HEK293 (cell line): ENCODE measurements around the gene CFAP44.

Experiments
- CTCF ChIA-PET: fragments of 350-600 bp; formaldehyde crosslinking; extraction: SDS; loops from one replicate; lab custom pipeline; 2021; ENCODE audit warnings: antibody characterized with exemption; lab: Yijun Ruan, JAX
- POLR2A ChIA-PET: fragments of 300-600 bp; formaldehyde crosslinking; extraction: SDS; loops from one replicate; lab custom pipeline; 2020; ENCODE audit warnings: antibody characterized with exemption, inconsistent platforms; lab: Yijun Ruan, JAX
- H3K27ac ChIP-seq: fragments of 200-500 bp; sonication (Bioruptor generic); 2 replicates; pipeline ENCODE4 v1.5.1; 2014; ENCODE audit warnings: low read depth, low read length, control low read depth, inconsistent platforms; ENCODE audit errors: extremely low read depth
- H3K36me3 ChIP-seq, 2 experiments: fragments of 200-500 bp in 1 of 2; sonication (Bioruptor generic) in 1 of 2; 1 replicate in 1 of 2; 2 replicates in 1 of 2; pipeline ENCODE4 v1.5.1; 2014 to 2017; ENCODE audit warnings: inconsistent platforms in 2 of 2, low read length in 2 of 2; ENCODE audit not compliant: control insufficient read depth in 2 of 2, insufficient read depth in 1 of 2
- H3K4me1 ChIP-seq: fragments of 200-500 bp; sonication (Bioruptor generic); 2 replicates; pipeline ENCODE4 v1.5.1; 2014; ENCODE audit warnings: mild to moderate bottlenecking, low read length, inconsistent platforms; ENCODE audit not compliant: control insufficient read depth, insufficient read depth
- H3K4me3 ChIP-seq: 2 replicates; pipeline ENCODE4 v1.5.1; 2011; ENCODE audit warnings: low read depth, mild to moderate bottlenecking, control low read depth, low read length, moderate library complexity
- H3K9me3 ChIP-seq: fragments of 200-500 bp; sonication (Bioruptor generic); 2 replicates; pipeline ENCODE4 v1.5.1; 2014; ENCODE audit warnings: low read depth, low read length, inconsistent platforms; ENCODE audit not compliant: control insufficient read depth, insufficient read depth
- GLI2 ChIP-seq: fragments of 450-650 bp; formaldehyde crosslinking; IDR thresholded peaks from 2 replicates; pipeline ENCODE4; 2017; ENCODE audit warnings: missing biosample characterization, missing genetic modification characterization, low read depth, borderline replicate concordance
- PRDM6 ChIP-seq: fragments of 450-650 bp; formaldehyde crosslinking; IDR thresholded peaks from 2 replicates; pipeline ENCODE4 v1.5.1; 2017; ENCODE audit warnings: missing biosample characterization, missing genetic modification characterization
- ZBTB26 ChIP-seq: fragments of 450-650 bp; formaldehyde crosslinking; optimal IDR thresholded peaks from 2 replicates; pipeline ENCODE3; 2016; ENCODE audit warnings: missing biosample characterization, mild to moderate bottlenecking, missing genetic modification characterization
- ZFP41 ChIP-seq: fragments of 450-650 bp; formaldehyde crosslinking; IDR thresholded peaks from 2 replicates; pipeline ENCODE4 v1.5.1; 2016; ENCODE audit warnings: missing biosample characterization, missing genetic modification characterization, borderline replicate concordance
- ZNF169 ChIP-seq: fragments of 450-650 bp; formaldehyde crosslinking; IDR thresholded peaks from 2 replicates; pipeline ENCODE4 v1.5.1; 2016; ENCODE audit warnings: missing biosample characterization, missing genetic modification characterization
- ZNF175 ChIP-seq: fragments of 450-650 bp; formaldehyde crosslinking; IDR thresholded peaks from 2 replicates; pipeline ENCODE4 v1.5.1; 2016; ENCODE audit warnings: missing biosample characterization, missing genetic modification characterization
- ZNF266 ChIP-seq: fragments of 450-650 bp; formaldehyde crosslinking; IDR thresholded peaks from 2 replicates; pipeline ENCODE4 v1.5.1; 2016; ENCODE audit warnings: missing biosample characterization, missing genetic modification characterization, low read depth
- ZNF391 ChIP-seq: fragments of 450-650 bp; formaldehyde crosslinking; IDR thresholded peaks from 2 replicates; pipeline ENCODE4 v1.5.1; 2016; ENCODE audit warnings: low read depth, missing biosample characterization, missing genetic modification characterization, borderline replicate concordance
- ZNF513 ChIP-seq: fragments of 450-650 bp; IDR thresholded peaks from 2 replicates; pipeline ENCODE4 v1.5.1; 2018; ENCODE audit warnings: missing biosample characterization, missing genetic modification characterization
- ZNF544 ChIP-seq: fragments of 450-650 bp; formaldehyde crosslinking; IDR thresholded peaks from 2 replicates; pipeline ENCODE4 v1.5.0; 2017; ENCODE audit warnings: missing biosample characterization, missing genetic modification characterization
- ZNF549 ChIP-seq: fragments of 450-650 bp; IDR thresholded peaks from 2 replicates; pipeline ENCODE4 v1.5.1; 2018; ENCODE audit warnings: missing biosample characterization, missing genetic modification characterization, mild to moderate bottlenecking, inconsistent platforms, moderate library complexity
- ZNF624 ChIP-seq: fragments of 450-650 bp; formaldehyde crosslinking; IDR thresholded peaks from 2 replicates; pipeline ENCODE4 v1.5.1; 2017; ENCODE audit warnings: missing biosample characterization, missing genetic modification characterization
- ZNF626 ChIP-seq: fragments of 450-650 bp; sonication (Bioruptor Pico); formaldehyde crosslinking; IDR thresholded peaks from 2 replicates; pipeline ENCODE4 v1.5.1; 2018; ENCODE audit warnings: missing biosample characterization, missing genetic modification characterization, inconsistent platforms
- ZSCAN23 ChIP-seq: fragments of 450-650 bp; formaldehyde crosslinking; IDR thresholded peaks from 2 replicates; pipeline ENCODE4 v1.5.1; 2016; ENCODE audit warnings: missing biosample characterization, missing genetic modification characterization
- ZSCAN30 ChIP-seq: fragments of 450-650 bp; IDR thresholded peaks from 2 replicates; pipeline ENCODE4 v1.5.1; 2018; ENCODE audit warnings: missing biosample characterization, mild to moderate bottlenecking, missing genetic modification characterization, moderate library complexity
- TF ChIP-seq, protein P1 (sequence below): fragments of 450-650 bp; formaldehyde crosslinking; IDR thresholded peaks from 2 replicates; pipeline ENCODE4 v1.5.1; 2016; ENCODE audit warnings: missing biosample characterization, missing genetic modification characterization
- TF ChIP-seq, protein P2 (sequence below): fragments of 450-650 bp; formaldehyde crosslinking; IDR thresholded peaks from 2 replicates; pipeline ENCODE4 v1.5.1; 2016; ENCODE audit warnings: missing biosample characterization, missing genetic modification characterization
- TF ChIP-seq, protein P3 (sequence below): fragments of 450-650 bp; formaldehyde crosslinking; IDR thresholded peaks from 2 replicates; pipeline ENCODE4 v1.5.1; 2016; ENCODE audit warnings: missing biosample characterization, missing genetic modification characterization
- TF ChIP-seq, protein P4 (sequence below): fragments of 450-650 bp; formaldehyde crosslinking; IDR thresholded peaks from 2 replicates; pipeline ENCODE4 v1.5.1; 2016; ENCODE audit warnings: missing biosample characterization, missing genetic modification characterization
- TF ChIP-seq, protein P5 (sequence below): fragments of 450-650 bp; formaldehyde crosslinking; IDR thresholded peaks from 2 replicates; pipeline ENCODE4 v1.5.1; 2017; ENCODE audit warnings: missing biosample characterization, missing genetic modification characterization

Gene CFAP44

GRCh38 chr3:113405180-113405579 is 36.1 kb downstream of the CFAP44 start (continued):
- TF ChIP-seq, protein P1, sequence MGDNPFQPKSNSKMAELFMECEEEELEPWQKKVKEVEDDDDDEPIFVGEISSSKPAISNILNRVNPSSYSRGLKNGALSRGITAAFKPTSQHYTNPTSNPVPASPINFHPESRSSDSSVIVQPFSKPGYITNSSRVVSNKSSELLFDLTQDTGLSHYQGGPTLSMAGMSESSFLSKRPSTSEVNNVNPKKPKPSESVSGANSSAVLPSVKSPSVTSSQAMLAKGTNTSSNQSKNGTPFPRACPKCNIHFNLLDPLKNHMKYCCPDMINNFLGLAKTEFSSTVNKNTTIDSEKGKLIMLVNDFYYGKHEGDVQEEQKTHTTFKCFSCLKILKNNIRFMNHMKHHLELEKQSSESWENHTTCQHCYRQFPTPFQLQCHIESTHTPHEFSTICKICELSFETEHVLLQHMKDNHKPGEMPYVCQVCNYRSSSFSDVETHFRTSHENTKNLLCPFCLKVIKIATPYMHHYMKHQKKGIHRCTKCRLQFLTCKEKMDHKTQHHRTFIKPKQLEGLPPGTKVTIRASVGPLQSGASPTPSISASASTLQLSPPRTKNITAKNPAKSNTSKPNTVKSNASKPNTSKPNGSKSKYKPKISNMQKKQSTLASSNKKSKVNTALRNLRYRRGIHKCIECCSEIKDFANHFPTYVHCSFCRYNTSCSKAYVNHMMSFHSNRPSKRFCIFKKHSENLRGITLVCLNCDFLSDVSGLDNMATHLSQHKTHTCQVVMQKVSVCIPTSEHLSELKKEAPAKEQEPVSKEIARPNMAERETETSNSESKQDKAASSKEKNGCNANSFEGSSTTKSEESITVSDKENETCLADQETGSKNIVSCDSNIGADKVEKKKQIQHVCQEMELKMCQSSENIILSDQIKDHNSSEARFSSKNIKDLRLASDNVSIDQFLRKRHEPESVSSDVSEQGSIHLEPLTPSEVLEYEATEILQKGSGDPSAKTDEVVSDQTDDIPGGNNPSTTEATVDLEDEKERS (tag by site-specific recombination), result no peak
- TF ChIP-seq ZSCAN23 (tag by site-specific recombination) (no peak), ZNF544 (tag by site-specific recombination) (no peak), GLI2 (tag by site-specific recombination) (no peak), ZNF266 (tag by site-specific recombination) (no peak), ZNF549 (tag by site-specific recombination) (no peak), ZBTB26 (no peak), ZNF169 (tag by site-specific recombination) (no peak)
- TF ChIP-seq, protein P2, sequence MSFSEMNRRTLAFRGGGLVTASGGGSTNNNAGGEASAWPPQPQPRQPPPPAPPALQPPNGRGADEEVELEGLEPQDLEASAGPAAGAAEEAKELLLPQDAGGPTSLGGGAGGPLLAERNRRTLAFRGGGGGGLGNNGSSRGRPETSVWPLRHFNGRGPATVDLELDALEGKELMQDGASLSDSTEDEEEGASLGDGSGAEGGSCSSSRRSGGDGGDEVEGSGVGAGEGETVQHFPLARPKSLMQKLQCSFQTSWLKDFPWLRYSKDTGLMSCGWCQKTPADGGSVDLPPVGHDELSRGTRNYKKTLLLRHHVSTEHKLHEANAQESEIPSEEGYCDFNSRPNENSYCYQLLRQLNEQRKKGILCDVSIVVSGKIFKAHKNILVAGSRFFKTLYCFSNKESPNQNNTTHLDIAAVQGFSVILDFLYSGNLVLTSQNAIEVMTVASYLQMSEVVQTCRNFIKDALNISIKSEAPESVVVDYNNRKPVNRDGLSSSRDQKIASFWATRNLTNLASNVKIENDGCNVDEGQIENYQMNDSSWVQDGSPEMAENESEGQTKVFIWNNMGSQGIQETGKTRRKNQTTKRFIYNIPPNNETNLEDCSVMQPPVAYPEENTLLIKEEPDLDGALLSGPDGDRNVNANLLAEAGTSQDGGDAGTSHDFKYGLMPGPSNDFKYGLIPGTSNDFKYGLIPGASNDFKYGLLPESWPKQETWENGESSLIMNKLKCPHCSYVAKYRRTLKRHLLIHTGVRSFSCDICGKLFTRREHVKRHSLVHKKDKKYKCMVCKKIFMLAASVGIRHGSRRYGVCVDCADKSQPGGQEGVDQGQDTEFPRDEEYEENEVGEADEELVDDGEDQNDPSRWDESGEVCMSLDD, result no peak

DNA sequence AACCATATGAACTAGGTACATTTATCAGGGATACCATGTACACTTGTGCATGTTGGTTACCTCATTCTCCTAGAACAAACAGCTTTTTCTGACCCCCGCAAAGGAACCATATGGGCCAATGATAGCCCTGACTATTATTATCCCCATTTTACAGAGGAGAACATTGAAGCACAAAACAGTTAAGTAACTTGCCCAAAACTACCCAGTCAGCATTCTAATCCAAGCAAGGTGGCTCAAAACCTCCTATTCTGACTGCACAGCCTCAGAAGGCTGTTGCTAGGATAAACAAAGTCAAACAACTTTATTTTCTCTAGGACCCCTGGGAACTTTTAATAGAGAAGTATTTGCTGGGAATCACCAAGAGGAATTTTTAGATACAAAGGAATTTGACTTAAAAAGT is 36.7 kb downstream of the CFAP44 start:
- no peaks in the 10 kb centered on the region for H3K9me3 ChIP-seq
- no peak overlapping the region for H3K4me3 ChIP-seq
- no peak overlapping the region for H3K27ac ChIP-seq
- POLR2A ChIA-PET, result no interaction called here
- CTCF ChIA-PET, result no interaction called here
- H3K36me3 ChIP-seq, result peaks cover 0 to 28% of the 10 kb centered on the region in 2 experiments; a peak in 1 of 3 replicates
- H3K4me1 ChIP-seq, result no peaks in the 10 kb centered on the region
- no peak for TF ChIP-seq PRDM6 (tag by site-specific recombination)
- TF ChIP-seq ZNF513 (tag by site-specific recombination), result no peak
- no peak for TF ChIP-seq ZNF391
- TF ChIP-seq, protein P3, sequence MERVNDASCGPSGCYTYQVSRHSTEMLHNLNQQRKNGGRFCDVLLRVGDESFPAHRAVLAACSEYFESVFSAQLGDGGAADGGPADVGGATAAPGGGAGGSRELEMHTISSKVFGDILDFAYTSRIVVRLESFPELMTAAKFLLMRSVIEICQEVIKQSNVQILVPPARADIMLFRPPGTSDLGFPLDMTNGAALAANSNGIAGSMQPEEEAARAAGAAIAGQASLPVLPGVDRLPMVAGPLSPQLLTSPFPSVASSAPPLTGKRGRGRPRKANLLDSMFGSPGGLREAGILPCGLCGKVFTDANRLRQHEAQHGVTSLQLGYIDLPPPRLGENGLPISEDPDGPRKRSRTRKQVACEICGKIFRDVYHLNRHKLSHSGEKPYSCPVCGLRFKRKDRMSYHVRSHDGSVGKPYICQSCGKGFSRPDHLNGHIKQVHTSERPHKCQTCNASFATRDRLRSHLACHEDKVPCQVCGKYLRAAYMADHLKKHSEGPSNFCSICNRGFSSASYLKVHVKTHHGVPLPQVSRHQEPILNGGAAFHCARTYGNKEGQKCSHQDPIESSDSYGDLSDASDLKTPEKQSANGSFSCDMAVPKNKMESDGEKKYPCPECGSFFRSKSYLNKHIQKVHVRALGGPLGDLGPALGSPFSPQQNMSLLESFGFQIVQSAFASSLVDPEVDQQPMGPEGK (tag by site-specific recombination), result no peak
- TF ChIP-seq, protein P4, sequence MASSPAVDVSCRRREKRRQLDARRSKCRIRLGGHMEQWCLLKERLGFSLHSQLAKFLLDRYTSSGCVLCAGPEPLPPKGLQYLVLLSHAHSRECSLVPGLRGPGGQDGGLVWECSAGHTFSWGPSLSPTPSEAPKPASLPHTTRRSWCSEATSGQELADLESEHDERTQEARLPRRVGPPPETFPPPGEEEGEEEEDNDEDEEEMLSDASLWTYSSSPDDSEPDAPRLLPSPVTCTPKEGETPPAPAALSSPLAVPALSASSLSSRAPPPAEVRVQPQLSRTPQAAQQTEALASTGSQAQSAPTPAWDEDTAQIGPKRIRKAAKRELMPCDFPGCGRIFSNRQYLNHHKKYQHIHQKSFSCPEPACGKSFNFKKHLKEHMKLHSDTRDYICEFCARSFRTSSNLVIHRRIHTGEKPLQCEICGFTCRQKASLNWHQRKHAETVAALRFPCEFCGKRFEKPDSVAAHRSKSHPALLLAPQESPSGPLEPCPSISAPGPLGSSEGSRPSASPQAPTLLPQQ (tag by site-specific recombination), result no peak
- TF ChIP-seq ZNF626 (tag by site-specific recombination), result no peak
- no peak for TF ChIP-seq ZFP41
- TF ChIP-seq ZSCAN30 (tag by site-specific recombination), result no peak
- TF ChIP-seq ZNF624 (tag by site-specific recombination), result no peak
- TF ChIP-seq ZNF175, result no peak
- TF ChIP-seq, protein P5, sequence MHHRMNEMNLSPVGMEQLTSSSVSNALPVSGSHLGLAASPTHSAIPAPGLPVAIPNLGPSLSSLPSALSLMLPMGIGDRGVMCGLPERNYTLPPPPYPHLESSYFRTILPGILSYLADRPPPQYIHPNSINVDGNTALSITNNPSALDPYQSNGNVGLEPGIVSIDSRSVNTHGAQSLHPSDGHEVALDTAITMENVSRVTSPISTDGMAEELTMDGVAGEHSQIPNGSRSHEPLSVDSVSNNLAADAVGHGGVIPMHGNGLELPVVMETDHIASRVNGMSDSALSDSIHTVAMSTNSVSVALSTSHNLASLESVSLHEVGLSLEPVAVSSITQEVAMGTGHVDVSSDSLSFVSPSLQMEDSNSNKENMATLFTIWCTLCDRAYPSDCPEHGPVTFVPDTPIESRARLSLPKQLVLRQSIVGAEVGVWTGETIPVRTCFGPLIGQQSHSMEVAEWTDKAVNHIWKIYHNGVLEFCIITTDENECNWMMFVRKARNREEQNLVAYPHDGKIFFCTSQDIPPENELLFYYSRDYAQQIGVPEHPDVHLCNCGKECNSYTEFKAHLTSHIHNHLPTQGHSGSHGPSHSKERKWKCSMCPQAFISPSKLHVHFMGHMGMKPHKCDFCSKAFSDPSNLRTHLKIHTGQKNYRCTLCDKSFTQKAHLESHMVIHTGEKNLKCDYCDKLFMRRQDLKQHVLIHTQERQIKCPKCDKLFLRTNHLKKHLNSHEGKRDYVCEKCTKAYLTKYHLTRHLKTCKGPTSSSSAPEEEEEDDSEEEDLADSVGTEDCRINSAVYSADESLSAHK (tag by site-specific recombination), result no peak
